GM19463 (cell line): ENCODE results near the gene DBN1.

Source experiments
- ATAC-seq: cut with Tn5 transposase; IDR thresholded peaks from one replicate; pipeline ENCODE4 v1.9.1; 2021; ENCODE audit warnings: mild to moderate bottlenecking, moderate library complexity; ENCODE audit not compliant: unreplicated experiment

Gene DBN1

GRCh38 chr5:177505075-177505474, 31.6 kb upstream of the DBN1 start:
- ATAC-seq, result no peak

DNA sequence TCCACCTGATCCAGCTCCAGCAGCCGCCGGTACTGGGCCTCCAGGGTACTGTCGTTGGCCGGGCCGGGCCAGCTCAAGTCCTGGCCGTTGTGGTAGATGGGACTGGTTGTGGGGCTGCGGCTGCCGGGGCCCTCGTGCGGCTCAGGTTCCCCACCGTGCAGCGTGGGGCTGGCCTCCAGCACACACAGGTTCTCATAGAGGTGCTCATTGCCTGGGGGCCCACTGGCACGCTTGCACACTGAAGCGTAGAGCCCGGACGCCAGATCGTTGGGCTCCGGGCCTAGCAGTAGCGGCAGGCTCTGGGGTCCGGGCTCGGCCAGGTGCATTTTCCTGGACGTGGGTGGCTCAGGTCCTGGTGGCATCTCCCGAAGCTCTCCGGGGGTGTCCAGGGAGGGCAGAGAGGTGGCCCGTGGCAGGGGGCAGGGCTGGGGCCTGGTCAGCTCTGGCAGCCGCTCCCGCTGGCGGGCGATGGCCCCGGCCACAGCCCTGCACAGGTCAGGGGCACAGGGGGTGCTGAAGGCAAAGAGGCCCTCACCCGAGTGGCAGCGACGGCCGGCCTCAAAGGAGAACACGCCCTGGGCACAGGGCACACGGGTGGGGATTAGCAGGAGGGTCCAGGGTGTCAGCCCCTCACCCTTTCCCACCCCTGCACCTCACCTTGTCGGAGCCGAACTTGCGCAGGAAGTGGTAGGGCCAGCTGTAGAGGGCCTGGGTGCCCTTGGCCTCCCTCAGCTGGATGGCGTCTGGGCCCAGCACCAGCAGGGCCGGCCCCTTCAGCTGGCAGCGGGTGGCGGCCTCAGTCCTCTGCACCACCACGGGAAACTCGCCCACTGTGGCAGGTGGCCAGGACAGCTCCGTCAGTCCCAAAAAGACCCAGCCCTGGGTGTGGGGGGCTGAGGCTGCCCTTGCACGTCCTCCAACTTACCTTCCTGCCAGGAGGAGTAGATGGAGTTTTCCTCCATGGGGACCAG, 30.9 kb upstream of the DBN1 start:
- no peak for ATAC-seq

DNA sequence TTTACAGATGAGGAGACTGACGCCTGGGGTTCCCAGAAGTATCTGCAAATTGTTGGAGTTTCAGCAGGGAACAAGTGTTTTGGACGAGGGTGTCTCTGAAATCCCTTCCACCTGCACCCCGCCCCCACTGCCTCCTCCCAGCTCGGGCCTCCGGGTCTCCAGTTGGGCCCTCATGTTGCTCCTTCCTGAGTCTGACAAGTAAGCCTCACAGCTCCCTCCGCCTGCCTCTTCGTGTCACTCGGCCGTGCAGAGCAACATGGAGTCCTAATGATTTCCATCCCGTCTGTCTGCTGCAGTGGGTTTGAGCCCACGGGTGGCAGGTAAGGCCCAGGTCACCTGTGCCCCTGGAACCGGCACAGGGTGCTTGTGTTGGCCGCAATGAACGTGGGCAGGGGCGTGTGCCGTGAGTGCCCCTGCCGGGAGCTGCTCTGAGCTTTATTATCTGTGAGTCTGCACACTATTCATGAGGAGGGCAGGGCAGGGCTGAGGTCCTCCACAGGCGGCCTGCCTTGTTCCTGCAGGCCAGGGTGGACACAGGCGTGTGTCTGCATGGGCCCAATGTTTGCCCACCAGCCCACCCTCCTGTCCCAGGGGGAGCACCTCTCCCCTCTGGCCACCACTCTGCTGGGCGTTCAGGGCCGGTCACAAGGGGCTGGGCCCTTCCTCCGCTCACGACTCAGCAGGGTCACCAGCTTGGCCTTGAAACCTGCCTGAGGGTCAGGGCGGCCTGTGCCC, 30.1 kb upstream of the DBN1 start:
- ATAC-seq, result no peak

DNA sequence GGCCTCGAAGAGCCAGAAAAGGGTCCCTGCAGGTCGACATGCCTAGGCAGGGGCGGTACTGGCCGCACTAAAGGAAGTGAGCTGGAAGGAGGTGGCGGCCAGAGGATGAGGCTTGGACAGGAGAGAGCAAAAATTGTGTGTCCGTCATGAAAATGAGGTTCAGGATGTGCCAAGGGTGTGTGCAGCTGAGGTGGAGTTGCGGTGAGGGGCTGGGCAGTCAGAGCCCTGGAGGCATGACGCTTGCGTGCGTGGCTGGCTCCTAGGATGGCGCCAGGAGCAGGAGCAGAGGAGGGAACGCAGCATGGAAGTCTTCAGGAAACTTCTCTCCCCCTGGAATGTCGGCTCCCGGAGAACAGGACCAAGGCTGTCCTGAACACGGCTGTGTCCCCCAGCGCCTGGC, 29.5 kb upstream of the DBN1 start:
- no peak for ATAC-seq

DNA sequence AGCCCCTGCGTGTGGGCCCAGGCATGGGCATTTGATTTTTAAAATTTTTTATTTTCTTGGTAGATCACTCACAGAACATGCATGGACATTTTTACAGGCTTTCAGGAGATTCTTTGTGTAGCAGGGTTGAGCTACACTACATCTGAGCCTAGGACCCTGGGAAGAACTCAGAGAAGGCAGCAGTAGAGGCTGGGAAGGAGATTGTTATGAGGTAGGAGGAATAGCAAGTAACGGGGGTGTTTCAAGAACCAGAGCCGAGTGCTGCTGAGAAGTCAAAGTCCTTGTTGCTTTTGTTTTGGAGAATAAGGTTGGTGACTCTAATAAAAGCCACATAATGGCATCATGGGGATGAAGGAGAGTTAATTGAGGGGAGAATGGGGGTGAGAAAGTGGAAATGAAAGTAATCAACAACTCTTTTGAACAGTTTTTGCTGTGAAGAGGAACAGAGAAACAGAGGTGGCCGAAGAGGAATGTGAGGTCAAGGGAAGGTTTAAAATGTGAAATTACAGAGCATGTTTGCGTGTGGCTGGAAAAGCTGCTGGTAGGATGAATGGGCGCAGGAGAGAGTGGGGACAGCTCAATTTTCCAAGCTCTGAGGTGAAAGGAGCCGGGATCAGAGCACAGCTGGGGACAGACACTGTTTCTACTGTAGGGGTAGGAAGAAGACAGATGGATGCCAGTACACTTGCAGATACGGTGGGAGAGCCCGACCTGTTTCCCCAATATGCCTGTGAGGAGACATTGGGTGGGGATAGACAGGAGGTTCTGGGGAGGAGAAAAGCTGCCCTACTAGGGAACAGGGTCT, 28.6 kb upstream of the DBN1 start:
- no peak for ATAC-seq

- peak; percentile 22 for ATAC-seq
Observed at GRCh38 chr5:177500685-177501522, 27.5 kb upstream of the DBN1 start.

DNA sequence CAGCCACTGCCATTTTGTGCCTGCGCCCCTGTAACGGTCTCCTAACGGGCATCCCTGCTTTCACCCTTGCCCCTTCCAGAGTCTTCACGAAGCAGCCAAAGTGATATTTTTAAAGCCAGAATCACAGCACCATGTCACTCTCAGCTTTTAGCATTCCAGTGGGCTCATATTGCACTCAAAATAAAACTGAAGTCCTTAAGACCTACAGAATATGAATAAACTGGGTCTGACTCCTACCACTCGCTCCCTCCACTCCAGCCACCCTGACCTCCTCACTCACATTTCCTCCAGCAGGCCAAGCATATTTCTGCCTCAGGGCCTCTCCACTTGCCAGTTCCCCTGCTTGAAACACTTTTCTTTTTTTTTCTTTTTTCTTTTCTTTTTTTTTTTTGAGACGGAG, 26.4 kb upstream of the DBN1 start:
- ATAC-seq, result no peak

DNA sequence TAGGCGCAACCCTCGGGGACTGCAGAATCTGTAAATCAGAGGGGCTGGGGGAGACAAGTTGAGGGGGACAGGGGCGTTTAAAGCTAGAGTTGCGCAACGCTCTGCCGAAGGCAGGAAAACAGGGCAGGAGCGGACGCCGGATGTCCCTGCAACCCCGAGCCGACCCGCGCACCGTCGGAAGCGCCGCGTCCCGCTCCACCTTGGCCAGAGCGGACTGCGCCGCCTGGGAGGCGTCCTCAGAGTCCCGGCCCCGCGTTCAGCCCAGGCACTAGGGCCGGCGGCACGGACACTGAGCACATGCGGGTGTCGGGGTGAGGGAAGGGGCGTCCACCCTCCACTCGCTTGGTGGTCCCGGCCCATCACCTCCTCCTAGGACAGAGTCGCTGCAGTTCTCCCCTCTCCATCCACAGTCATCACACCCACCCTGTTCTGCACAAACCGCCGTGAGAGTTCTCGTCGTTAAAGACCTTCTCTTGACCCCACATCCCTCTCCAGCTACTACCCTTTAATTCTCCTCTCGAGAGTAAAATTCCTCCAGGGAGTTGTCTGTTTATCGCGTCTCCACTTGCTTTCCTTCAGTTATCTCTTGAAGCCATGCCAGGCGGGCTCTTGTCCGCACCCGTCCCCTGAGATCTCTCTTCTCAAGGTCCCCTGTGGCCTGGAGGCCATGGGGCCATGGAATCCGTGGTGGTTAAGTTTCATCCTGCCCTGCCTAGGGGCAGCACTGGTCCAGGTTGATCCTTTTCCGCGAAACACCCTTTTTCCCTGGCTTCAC, 24.8 kb upstream of the DBN1 start:
- ATAC-seq, result no peak

GRCh38 chr5:177497292-177498012, 24.0 kb upstream of the DBN1 start, which contains the start of gene PDLIM7:
Gene PDLIM7 (minus strand): TSS chr5:177497604. CDS start chr5:177496512, 1,092 bp downstream.
- ATAC-seq, result peak; percentile 71

DNA sequence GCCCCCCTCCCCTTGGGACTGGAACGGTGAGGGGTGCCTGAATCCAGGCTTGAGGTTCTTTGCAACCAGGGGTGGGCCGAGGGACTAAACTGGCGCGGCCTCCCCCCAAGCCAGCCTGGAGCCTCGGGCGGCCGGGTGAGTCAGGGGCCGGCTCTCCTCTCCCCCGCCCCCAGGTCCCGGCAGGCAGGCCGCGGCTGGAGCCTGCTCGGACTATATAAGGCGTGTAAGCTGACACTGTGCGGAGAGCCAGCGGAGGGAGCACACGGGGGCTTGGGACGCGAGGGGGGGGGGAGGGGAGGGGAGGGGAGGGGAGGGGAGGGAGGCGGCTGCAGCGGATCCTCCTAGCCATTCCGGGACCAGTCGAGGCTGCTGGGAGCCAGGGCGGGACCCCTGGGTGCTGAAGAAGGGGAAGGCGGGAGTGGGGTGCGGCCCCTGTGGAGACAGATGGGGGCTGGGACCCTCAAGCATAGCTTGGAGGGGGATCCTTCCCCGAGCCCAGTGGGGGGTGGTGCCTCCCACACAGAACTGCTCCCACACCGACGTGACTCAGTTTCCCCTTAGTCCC, 23.4 kb upstream of the DBN1 start:
- no peak for ATAC-seq

GRCh38 chr5:177496070-177496726, 22.8 kb upstream of the DBN1 start:
- no peak for ATAC-seq

DNA sequence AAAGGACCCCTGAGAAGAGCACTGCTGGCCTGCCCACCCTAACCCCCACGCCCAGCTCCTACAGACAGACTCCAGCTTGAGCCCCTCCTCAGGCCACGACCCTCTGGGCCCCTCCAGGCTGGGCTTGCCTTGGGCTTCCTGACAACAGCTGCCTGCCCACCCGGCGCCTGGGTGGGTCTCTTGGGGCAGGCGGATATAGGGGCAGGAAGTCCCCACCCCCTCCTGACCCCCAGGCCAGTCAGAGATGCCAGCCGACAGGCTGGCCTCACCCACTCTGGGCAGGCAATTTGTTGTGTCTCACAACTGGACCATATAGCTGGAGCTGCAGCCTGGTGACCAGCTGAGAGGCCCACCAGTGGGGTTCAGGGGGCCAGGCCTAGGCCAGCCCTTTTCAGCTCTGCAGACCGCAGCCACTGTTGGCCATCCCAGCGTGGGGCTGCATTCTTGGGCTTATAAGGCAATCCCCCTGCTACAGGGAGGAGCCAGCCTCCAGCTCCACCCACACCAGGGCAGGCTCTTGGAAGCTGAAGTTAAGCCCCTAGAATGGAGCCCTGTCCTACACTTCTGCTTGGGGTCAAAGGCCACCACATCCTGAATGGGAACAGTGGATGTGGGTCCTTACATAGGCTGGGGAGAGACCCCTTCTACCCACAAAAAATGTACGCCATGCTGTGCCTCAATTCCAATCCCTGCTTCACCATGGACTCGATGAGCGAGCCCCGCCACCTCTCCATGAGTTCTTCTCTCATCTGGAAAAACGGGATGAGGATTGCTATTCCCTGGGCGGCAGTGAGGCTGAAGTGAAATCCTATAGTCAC, 22.0 kb upstream of the DBN1 start:
- no peak for ATAC-seq

- ATAC-seq, result peak; percentile 19
Observed at GRCh38 chr5:177494346-177495195, 21.1 kb upstream of the DBN1 start.

DNA sequence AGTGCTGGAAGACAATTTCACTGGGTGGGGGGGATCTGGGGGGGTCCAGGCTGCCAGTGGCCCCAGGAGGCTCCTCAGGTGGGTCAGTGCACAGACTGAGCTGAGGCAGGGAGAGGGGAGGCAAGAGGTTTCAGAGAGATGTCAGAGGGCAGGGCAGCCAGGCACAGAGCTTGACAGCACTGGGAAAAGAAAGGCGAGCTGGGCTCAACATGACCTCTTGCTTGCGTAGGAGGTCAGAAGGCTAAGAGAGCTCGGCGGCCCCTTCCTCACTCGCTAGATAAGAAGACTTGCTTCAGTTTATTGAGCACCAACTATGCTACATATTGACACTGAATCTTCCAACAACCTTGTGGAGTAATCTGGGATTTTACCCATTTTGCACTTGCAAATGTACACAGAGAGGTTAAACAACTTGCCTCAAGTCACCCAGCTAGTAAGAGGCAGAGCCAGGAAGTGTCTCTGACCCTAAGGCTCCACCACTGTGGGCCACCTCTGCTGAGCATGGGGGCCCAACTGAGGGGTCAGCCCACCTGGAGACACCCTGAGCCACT, 20.4 kb upstream of the DBN1 start:
- no peak for ATAC-seq

DNA sequence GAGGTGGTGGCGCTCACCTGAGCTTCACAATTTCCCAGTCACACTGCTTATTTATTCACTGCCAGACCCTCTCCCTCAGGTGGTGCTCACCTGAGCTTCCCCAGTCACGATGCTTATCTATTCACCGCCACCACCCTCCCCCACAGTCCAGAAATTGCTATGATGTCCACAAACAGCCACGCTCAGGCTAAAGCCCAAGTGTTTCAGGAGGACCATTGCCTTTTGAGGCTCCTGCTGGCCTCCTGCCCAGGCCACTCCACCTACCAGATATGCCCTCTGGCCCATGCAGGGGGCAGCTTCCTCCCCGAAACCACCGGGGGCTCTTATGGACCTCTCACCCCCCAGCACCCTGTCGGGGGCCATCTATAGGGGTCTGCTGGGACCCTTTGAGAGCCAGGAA, 19.4 kb upstream of the DBN1 start:
- ATAC-seq, result no peak
